Astrocyte (in vitro differentiated cells and primary cell): ENCODE results near the gene ATP6V0D1.

Experiments used
- CTCF ChIP-seq: IDR thresholded peaks from 2 replicates; pipeline ENCODE4 v1.5.1; 2011; ENCODE audit warnings: low read depth, mild to moderate bottlenecking, inconsistent platforms, low read length, moderate library complexity; ENCODE audit not compliant: insufficient read depth
- EZH2 ChIP-seq: IDR thresholded peaks from 2 replicates; pipeline ENCODE4 v1.6.1; 2012; ENCODE audit warnings: mild to moderate bottlenecking, low read length, inconsistent platforms; ENCODE audit not compliant: insufficient read depth

GRCh38 chr16:67444259-67445125 lies 36.5 kb downstream of the ATP6V0D1 start:
- no peak for TF ChIP-seq EZH2
- no peak for TF ChIP-seq CTCF
